HG03196 (cell line): Measurements from ENCODE around the gene KREMEN2.

Source experiments
- ATAC-seq: cut with Tn5 transposase; IDR thresholded peaks from one replicate; pipeline ENCODE4 v1.9.1; 2021; ENCODE audit not compliant: unreplicated experiment

The KREMEN2 gene

GRCh38 chr16:3003582-3004270 lies 39.7 kb downstream of the KREMEN2 start:
- peak; percentile 87 for ATAC-seq

GRCh38 chr16:3004319-3004718 lies 40.2 kb downstream of the KREMEN2 start:
- ATAC-seq, result peak; percentile 9

- ATAC-seq, result no peak
Measured at GRCh38 chr16:3004781-3005284, 40.8 kb downstream of the KREMEN2 start.

- ATAC-seq, result no peak
Measured at GRCh38 chr16:3007059-3007956, 43.2 kb downstream of the KREMEN2 start.

- no peak for ATAC-seq
Measured at GRCh38 chr16:3007957-3008689, 44.0 kb downstream of the KREMEN2 start.

GRCh38 chr16:3008690-3009037 lies 44.6 kb downstream of the KREMEN2 start:
- ATAC-seq, result no peak

GRCh38 chr16:3009568-3010390 lies 45.7 kb downstream of the KREMEN2 start:
- no peak for ATAC-seq

- ATAC-seq, result no peak
Measured at GRCh38 chr16:3010510-3010909, 46.4 kb downstream of the KREMEN2 start.

- ATAC-seq, result no peak
Measured at GRCh38 chr16:3012246-3012645, 48.2 kb downstream of the KREMEN2 start.

GRCh38 chr16:3012828-3013420 lies 48.8 kb downstream of the KREMEN2 start, which contains the start of gene CLDN9:
TSS of gene CLDN9 (plus strand) at chr16:3012923. CDS start at chr16:3013363, 440 bp downstream.
- ATAC-seq, result no peak

GRCh38 chr16:3013491-3013951 lies 49.4 kb downstream of the KREMEN2 start:
- no peak for ATAC-seq

- ATAC-seq, result no peak
Measured at GRCh38 chr16:3013998-3014690, 50.1 kb downstream of the KREMEN2 start.

GRCh38 chr16:3014971-3015370 lies 50.9 kb downstream of the KREMEN2 start:
- ATAC-seq, result no peak

- no peak for ATAC-seq
Measured at GRCh38 chr16:3015865-3016521, 51.9 kb downstream of the KREMEN2 start.

GRCh38 chr16:3017344-3017743 lies 53.3 kb downstream of the KREMEN2 start:
- ATAC-seq, result no peak
